DOHH2 (cell line): Measurements from ENCODE around the gene ZNF37A.

ENCODE experiments used
- EZH2phosphoT487 ChIP-seq: fragments of 200-600 bp; sonication (generic); IDR thresholded peaks from 2 replicates; pipeline ENCODE4 v1.6.1; 2017; ENCODE audit warnings: borderline replicate concordance, mild to moderate bottlenecking, antibody characterized with exemption, low read length, moderate library complexity, mixed read lengths
- TF ChIP-seq, protein P1 (sequence below): fragments of 200-600 bp; sonication (generic); IDR thresholded peaks from one replicate; pipeline ENCODE4 v1.5.1; 2014; ENCODE audit warnings: antibody characterized with exemption, mild to moderate bottlenecking, low read depth, low read length; ENCODE audit not compliant: poor library complexity, severe bottlenecking

DNA sequence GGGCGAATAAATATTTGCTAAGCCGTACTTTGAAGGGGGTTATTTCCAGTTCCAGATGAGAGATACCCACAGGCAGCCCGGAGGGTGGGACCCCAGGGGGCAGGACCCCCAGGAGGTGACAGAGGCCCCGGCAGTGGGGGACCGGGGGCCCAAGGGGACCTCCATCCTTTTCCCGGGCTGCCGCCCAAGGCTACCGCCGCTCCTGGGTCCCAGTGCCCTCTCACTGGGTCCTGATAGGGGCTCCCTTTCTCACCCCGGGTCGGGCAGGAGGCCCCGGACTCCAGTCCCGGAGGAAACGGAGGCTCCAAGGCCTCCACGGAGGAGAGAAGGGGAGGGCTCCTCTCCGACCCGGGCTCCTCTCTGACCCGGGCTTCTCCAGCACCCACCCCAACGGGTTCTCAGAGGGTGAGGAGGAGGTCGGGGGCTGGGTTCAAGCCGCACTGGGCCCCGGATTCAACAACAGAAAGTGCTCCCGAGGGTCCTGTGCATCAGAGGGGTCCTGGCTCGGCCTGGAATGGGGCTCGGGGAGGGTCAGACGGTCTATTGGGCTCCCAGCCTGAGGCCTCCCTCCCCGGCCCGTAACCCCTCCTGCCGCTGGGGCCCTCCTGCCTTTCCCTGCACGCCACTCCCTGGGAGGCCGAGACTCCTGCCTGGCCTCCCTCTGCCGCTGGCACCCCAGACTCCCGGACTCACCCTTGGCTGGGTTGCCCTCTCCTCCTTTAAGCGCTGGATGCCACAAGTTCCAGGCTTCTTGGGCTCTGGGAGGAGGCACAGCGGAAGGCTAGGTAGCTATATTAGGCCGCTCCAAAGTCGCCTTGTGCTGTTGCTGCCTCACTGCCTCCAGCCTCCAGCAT lies 62.5 kb downstream of the ZNF37A start:
- TF ChIP-seq, protein P1, sequence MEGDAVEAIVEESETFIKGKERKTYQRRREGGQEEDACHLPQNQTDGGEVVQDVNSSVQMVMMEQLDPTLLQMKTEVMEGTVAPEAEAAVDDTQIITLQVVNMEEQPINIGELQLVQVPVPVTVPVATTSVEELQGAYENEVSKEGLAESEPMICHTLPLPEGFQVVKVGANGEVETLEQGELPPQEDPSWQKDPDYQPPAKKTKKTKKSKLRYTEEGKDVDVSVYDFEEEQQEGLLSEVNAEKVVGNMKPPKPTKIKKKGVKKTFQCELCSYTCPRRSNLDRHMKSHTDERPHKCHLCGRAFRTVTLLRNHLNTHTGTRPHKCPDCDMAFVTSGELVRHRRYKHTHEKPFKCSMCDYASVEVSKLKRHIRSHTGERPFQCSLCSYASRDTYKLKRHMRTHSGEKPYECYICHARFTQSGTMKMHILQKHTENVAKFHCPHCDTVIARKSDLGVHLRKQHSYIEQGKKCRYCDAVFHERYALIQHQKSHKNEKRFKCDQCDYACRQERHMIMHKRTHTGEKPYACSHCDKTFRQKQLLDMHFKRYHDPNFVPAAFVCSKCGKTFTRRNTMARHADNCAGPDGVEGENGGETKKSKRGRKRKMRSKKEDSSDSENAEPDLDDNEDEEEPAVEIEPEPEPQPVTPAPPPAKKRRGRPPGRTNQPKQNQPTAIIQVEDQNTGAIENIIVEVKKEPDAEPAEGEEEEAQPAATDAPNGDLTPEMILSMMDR, result no peak
- no peak for TF ChIP-seq EZH2phosphoT487
